GM19238 (cell line): ENCODE results near the gene TMEM17.
A peak's percentile ranks its signal among the peaks of the same experiment; 100 is the strongest.
"Not testable (repeated sequence)": the region's sequence is repeated elsewhere in the genome, so short reads cannot be mapped to it uniquely, and the experiment has no call there.

Source experiments
- DNase-seq: peaks from one replicate; pipeline ENCODE4 v3.0.0; 2011; ENCODE audit warnings: low spot score; ENCODE audit not compliant: insufficient read length

TMEM17 gene

DNA sequence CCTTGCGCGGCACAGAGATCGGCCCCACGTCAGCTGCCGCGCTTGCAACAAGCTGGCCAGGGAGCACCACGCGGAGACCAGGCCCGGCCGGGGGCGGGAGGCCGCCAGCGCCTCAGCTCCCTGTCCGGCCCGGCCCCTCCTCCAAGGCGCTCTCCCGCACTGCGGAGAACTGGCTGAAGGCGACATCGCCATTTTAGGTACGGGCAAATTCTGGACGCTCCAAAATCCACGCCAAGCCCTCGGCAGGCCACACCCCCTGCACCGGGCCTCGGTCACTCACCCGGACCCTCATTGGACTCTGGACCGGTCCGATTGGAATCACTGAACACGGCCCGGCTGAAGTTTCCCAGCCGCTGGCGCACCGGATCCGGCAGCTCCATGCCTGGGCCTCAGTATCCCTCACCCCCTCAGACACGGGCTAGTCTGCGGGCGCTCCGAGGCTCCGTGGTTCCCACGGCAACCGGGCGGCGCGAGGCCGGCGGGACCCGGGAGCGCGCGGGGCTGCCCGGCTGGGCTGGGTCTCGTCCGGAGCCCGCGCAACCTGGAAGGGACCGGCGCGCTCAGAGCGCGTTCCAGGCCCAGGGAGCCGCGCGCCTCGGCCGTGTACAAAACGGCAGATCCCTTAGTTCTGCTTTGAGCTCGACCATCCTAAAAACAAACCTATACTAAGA lies at the start of gene TMEM17:
TMEM17 (minus strand) TSS at position 446 of the 671 bp plus-strand sequence; CDS start at position 380, 66 bp downstream.
- peak; percentile 60 for DNase-seq

- no peak for DNase-seq
Measured at GRCh38 chr2:62554440-62554839, 48.4 kb upstream of the TMEM17 start.

DNA sequence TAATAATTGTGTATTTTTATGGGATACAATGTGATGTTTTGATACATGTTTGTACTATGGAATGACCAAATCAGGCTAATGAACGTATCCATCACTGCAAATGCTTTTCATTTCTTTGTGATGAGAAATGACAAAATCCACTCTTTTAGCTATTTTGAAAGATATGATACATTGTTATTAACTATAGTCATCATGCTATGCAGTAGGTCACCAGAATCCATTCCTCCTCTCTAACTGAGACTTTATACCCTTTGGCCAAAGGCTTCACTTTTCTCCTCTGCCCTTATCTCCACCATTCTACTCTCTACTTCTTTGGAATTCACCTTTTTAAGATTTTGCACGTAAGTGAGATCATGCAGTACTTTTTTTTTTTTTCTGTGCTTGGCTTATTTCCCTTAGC lies 44.5 kb upstream of the TMEM17 start:
- no peak for DNase-seq

GRCh38 chr2:62547854-62548253 lies 41.9 kb upstream of the TMEM17 start:
- DNase-seq, result no peak

DNA sequence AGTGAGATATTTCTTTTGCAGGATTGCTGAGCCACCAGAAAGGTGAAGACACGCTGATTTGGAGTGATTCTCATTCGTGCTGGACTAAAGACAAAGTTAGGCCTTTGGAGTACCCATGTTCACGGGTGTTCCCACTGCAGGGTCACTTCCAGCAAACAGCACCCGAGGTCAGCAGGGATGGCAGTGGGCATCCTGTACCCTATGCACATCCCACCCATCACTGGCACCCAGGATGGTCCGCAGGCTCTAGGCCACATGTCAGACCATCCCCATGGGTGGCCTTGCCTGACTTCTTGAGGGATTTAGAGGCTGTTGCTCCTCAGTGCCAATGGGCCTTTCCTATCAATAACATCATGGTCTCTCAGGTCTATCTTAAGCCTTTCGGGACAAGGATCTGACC lies 39.3 kb upstream of the TMEM17 start:
- DNase-seq, result no peak

DNA sequence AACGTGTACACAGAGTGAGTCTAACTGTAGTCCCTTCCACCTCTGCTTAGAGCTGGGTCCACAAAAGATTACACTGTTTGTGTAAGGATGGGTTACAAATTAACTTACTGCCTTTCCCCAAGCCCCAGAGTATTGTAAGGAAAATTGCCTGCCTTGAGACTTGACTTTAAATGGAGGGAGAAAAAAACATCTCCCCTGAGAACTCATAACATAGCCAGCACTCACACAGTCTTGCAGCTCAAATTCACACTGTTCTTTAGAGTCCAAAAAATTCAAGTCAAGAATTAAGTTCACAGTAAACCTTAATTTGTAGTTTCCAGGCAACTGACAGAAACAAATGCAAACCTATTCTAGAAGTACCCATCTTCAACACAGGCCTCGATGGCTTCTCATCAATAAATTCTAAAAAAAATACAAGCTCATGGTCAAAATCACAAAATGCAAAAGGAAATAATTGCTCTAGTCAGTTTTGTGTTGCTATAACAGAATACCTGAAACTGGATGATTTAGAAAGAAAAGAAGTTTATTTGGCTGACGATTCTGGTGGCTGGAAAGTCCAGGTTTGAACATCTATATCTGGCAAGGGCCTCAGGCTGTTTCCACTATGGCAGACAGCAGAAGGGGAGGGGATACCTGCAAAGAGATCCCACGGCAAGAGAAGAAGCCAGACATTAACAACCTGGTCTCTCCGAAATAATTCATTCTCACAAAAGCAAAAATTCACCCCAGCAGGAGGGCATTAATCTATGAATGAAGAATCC lies 34.6 kb upstream of the TMEM17 start:
- no peak for DNase-seq

DNA sequence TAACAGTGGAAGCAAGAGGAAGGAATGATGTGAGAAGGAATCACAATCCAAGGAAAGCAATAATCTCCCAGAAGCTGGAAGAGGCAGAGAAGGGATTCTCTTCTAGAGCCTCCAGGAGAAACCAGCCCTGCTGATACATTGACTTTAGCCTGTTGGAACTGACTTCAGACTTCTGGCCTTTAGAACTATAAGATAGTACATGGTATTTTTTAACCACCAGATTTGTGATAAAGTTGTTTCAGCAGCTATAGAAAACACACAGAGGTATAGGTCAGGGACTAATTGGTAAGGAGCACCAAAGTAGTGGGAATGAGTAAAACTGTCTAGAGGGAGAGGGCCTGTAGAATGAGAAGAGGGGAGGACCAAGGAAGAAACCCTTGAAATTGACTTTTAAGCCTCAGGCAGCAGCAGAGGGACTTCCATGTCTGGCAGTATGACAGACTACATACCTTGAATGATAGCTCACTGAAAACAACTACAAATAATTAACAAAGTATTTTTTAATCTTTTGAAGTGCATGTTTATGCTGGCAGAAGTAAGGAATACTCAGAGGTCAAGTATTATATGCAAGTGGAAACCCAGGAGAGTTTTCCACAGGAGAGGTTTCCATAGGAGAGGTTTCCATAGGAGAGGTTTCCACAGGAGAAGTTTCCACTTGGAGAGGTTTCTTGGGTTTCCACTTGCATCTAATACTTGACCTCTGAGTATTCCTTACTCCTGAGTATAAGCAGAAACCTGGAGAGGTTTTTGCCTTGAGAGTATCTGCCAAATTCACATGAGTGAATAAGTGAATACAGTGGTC lies 33.8 kb upstream of the TMEM17 start:
- no peak for DNase-seq

GRCh38 chr2:62538756-62539155 lies 32.8 kb upstream of the TMEM17 start:
- no peak for DNase-seq

DNA sequence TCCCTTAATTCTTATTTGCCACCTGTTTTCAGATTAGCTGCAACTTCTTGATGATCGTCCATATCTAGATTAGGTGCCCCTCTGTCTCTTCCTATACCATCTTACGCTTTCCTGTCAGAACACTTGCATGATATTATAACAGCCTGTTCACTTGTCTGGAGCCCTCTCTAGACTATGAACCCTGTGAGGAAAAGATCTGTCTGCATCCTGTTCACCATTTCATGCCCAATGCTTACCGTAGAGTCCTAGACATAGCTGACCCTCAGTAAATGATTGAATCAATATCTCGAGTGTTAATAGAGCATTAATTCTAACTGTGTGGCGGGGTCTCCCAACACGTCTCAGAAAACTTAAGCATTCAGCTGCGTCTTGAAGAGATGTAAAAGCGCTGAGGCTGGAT lies 31.8 kb upstream of the TMEM17 start:
- no peak for DNase-seq

DNA sequence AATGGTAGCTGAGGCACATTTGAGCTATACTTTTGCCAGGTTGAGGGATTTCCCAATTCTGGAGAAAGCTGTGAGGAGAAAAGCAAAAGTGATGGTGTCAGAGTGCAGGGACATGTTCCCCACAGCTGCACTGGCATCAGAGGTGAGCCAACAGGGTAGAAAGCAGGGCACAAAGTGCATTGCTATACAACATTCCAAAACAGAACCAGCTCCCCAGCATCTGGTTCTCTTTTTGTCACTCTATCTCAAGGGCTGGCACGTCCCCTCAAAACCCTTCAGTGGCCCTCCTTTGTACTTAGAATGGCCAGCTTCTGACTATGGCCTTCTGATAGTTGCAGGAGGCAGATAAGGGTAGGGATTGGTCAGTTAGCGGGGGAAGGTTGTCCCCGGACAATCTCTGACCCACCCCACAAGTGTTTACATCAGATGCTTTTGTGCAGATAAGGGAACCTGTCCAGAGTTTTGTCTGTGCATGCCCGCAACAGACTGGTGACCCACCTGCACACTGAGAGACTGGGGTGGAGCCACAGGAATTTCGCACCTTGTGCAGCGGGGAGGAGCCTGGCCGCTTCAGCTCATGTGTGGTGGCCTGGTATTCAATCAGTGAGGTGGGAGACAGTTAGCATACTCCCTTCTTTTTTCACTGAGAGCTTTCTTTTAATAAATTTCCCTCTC lies 31.0 kb upstream of the TMEM17 start:
- DNase-seq, result no peak

- DNase-seq, result not testable (repeated sequence)
Measured at GRCh38 chr2:62535521-62535920, 29.5 kb upstream of the TMEM17 start.

- no peak for DNase-seq
Measured at GRCh38 chr2:62531594-62531993, 25.6 kb upstream of the TMEM17 start.

- no peak for DNase-seq
Measured at GRCh38 chr2:62529758-62530157, 23.8 kb upstream of the TMEM17 start.

- no peak for DNase-seq
Measured at GRCh38 chr2:62527478-62528210, 21.6 kb upstream of the TMEM17 start.

GRCh38 chr2:62526531-62527381 lies 20.8 kb upstream of the TMEM17 start:
- no peak for DNase-seq

DNA sequence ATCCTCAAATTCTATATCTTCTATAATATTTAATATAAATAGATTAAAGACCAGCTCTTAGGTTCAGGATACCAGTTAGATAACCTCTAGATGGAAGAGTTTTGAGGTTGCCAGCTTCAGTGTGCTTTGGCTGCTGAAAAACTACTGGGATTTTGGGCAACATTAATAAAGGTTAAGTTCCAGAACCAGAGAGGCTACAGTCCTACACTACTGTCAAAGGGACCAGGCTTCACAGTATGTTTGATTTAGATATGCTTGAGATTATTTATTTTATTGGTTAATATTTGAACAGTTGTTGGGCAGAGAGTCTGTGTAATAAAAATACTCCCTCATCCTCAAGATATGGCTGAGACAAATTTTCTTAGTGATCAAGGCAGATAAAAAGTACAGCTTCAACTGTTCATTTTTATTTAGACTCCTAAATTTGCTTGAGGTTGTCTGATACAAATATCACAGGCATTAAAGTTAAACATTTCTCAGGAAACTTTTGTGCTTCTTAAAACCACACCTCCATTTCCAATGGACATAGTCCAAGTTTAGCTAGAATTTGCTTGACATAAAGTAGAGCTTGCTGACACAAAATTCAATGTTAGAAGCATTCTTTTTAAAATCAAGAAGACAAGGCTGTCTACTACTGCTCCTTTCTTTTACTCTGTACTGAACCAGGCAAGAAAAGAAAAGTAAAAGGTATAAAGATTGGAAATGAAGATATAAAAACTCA lies 19.7 kb upstream of the TMEM17 start:
- no peak for DNase-seq

GRCh38 chr2:62524293-62524941 lies 18.4 kb upstream of the TMEM17 start:
- no peak for DNase-seq

DNA sequence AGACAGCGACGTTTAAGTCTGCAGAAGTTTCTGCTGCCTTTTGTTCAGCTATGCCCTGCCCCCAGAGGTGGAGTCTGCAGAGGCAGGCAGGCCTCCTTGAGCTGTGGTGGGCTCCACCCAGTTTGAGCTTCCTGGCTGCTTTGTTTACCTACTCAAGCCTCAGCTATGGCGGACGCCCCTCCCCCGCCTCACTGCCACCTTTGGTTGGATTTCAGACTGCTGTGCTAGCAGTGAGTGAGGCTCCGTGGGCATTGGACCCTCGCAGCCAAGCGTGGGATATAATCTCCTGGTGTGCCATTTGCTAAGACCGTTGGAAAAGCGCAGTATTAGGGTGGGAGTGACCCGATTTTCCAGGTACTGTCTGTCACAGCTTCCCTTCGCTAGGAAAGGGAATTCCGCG lies 15.1 kb upstream of the TMEM17 start:
- DNase-seq, result not testable (repeated sequence)

DNA sequence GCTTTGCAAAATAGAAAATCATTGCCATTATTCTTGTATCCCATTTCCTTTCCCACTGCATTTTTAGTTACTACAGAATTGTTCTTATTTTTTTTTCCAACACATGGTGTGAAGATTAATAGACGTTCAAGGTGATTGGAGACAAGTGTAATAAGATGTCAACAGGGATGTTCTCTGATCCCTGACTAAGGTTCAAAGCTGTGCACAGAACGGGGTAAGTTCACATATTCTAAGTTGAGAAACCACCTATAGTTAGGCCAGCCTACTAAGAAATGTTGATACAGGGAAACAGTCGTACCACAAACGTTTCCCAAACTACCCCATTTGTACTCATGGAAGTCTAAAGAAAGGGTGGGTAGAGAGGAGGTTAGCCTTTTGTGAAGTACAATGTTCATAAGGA lies 6.4 kb upstream of the TMEM17 start:
- no peak for DNase-seq
